ENCODE data around the gene FANCG.

FANCG gene

GRCh38 chr9:35060548-35061207 lies 19.1 kb downstream of the FANCG start:
- DNase-seq (ENCODE audit: low read depth in 2 of 2) = no peak

GRCh38 chr9:35059438-35059837 lies 20.3 kb downstream of the FANCG start:
- no peak for DNase-seq (ENCODE audit: low read depth in 2 of 2)

GRCh38 chr9:35057271-35057620 lies 22.5 kb downstream of the FANCG start:
- no peak for DNase-seq (ENCODE audit: low read depth in 2 of 2)

GRCh38 chr9:35056571-35057270 lies 23.0 kb downstream of the FANCG start:
- DNase-seq (ENCODE audit: low read depth in 2 of 2) = no peak

GRCh38 chr9:35054871-35055644 lies 24.7 kb downstream of the FANCG start:
- DNase-seq (ENCODE audit: low read depth in 2 of 2) = no peak

GRCh38 chr9:35054185-35054835 lies 25.4 kb downstream of the FANCG start:
- DNase-seq (ENCODE audit: low read depth in 2 of 2) = no peak

- peak in 1 of 2 experiments; percentile 38 for DNase-seq (ENCODE audit: low read depth in 2 of 2)
These were observed 28.4 kb downstream of the FANCG start for GRCh38 chr9:35051069-35051967.

- DNase-seq (ENCODE audit: low read depth in 2 of 2) = no peak
These were observed 31.2 kb downstream of the FANCG start for GRCh38 chr9:35048511-35048910.

GRCh38 chr9:35044071-35044470 lies 35.7 kb downstream of the FANCG start:
- no peak for DNase-seq (ENCODE audit: low read depth in 2 of 2)

- DNase-seq (ENCODE audit: low read depth in 2 of 2) = no peak
These were observed 36.7 kb downstream of the FANCG start for GRCh38 chr9:35042891-35043545.

GRCh38 chr9:35042081-35042604 lies 37.6 kb downstream of the FANCG start:
- DNase-seq (ENCODE audit: low read depth in 2 of 2) = no peak

- DNase-seq (ENCODE audit: low read depth in 2 of 2) = peak; percentile 11 to 39
These were observed 43.7 kb downstream of the FANCG start for GRCh38 chr9:35035851-35036701.

GRCh38 chr9:35033101-35033500 lies 46.6 kb downstream of the FANCG start:
- DNase-seq (ENCODE audit: low read depth in 2 of 2) = no peak

GRCh38 chr9:35029852-35030251 lies 49.9 kb downstream of the FANCG start:
- DNase-seq (ENCODE audit: low read depth in 2 of 2) = no peak

GRCh38 chr9:35029241-35029640 lies 50.5 kb downstream of the FANCG start:
- DNase-seq (ENCODE audit: low read depth in 2 of 2) = no peak

GRCh38 chr9:35028341-35028740 lies 51.4 kb downstream of the FANCG start:
- no peak for DNase-seq (ENCODE audit: low read depth in 2 of 2)

GRCh38 chr9:35027860-35028259 lies 51.9 kb downstream of the FANCG start:
- no peak for DNase-seq (ENCODE audit: low read depth in 2 of 2)

- DNase-seq (ENCODE audit: low read depth in 2 of 2) = no peak
These were observed 52.4 kb downstream of the FANCG start for GRCh38 chr9:35027374-35027773.

GRCh38 chr9:35026671-35027070 lies 53.1 kb downstream of the FANCG start:
- no peak for DNase-seq (ENCODE audit: low read depth in 2 of 2)
